OCI-LY3 (cell line): ENCODE results near the gene PTCRA.

Experiments used
- H2AFZ ChIP-seq: fragments of 200-600, 300-600 bp; shearing (Covaris generic); 2 replicates; pipeline ENCODE4 v1.6.0; 2014; ENCODE audit warnings: antibody characterized with exemption, low read depth, low read length
- H3K27ac ChIP-seq: fragments of 200-600, 300-600 bp; sonication (generic); 2 replicates; pipeline ENCODE4 v1.5.1; 2014; ENCODE audit warnings: mild to moderate bottlenecking, low read length, moderate library complexity, mixed read lengths
- H3K27me3 ChIP-seq: fragments of 200-600, 300-600 bp; sonication (generic); 2 replicates; pipeline ENCODE4 v1.6.1; 2014; ENCODE audit warnings: low read depth, low read length, mixed read lengths
- H3K36me3 ChIP-seq: fragments of 200-600, 300-600 bp; sonication (generic); replicated peaks from 2 replicates; pipeline ENCODE3; 2014; ENCODE audit warnings: low read depth, low read length, mixed read lengths
- H3K4me1 ChIP-seq: fragments of 300-600, 200-600 bp; sonication (generic); 2 replicates; pipeline ENCODE4 v1.6.1; 2014; ENCODE audit warnings: low read length, mixed read lengths
- H3K4me2 ChIP-seq: fragments of 200-600, 300-600 bp; sonication (generic); 2 replicates; pipeline ENCODE4 v1.6.1; 2014; ENCODE audit warnings: low read length, mixed read lengths
- H3K4me3 ChIP-seq: fragments of 300-600, 200-600 bp; sonication (generic); 2 replicates; pipeline ENCODE4 v1.5.1; 2014; ENCODE audit warnings: antibody characterized with exemption, mild to moderate bottlenecking, low read length, moderate library complexity
- H3K79me2 ChIP-seq: fragments of 300-600, 200-600 bp; shearing (Covaris generic); 2 replicates; pipeline ENCODE4 v1.6.1; 2014; ENCODE audit warnings: mild to moderate bottlenecking, low read length, mixed read lengths
- H3K9ac ChIP-seq: fragments of 300-600, 200-600 bp; shearing (Covaris generic); 2 replicates; pipeline ENCODE4 v1.6.0; 2014; ENCODE audit warnings: mild to moderate bottlenecking, low read length, moderate library complexity
- H3K9me3 ChIP-seq: fragments of 200-600, 300-600 bp; shearing (Covaris generic); 2 replicates; pipeline ENCODE4 v1.6.1; 2014; ENCODE audit warnings: low read length, mixed read lengths; ENCODE audit not compliant: insufficient read depth
- H4K20me1 ChIP-seq: fragments of 200-600, 300-600 bp; sonication (generic); 2 replicates; pipeline ENCODE4 v1.6.1; 2016; ENCODE audit warnings: low read length, mixed read lengths; ENCODE audit not compliant: insufficient read depth
- CTCF ChIP-seq: fragments of 200-600, 300-600 bp; sonication (generic); IDR thresholded peaks from 2 replicates; pipeline ENCODE4 v1.5.1; 2014; ENCODE audit warnings: antibody characterized with exemption, low read length, low read depth
- EZH2phosphoT487 ChIP-seq: fragments of 200-600 bp; shearing (Covaris generic); IDR thresholded peaks from 2 replicates; pipeline ENCODE4 v1.6.1; 2018; ENCODE audit warnings: antibody characterized with exemption, mixed run types, low read depth

Gene PTCRA

GRCh38 chr6:42925248-42925857 is 9.5 kb downstream of the PTCRA start:
- H3K9ac ChIP-seq: no peak overlapping the region
- no peak for TF ChIP-seq CTCF
- no peak for TF ChIP-seq EZH2phosphoT487
- peaks cover under 1% of the 10 kb centered on the region for H3K36me3 ChIP-seq
- no peak overlapping the region for H3K27ac ChIP-seq
- H3K9me3 ChIP-seq: no peaks in the 10 kb centered on the region
- H3K27me3 ChIP-seq: no peaks in the 10 kb centered on the region
- H3K4me3 ChIP-seq: no peak overlapping the region
- H4K20me1 ChIP-seq: peaks cover 2% of the 10 kb centered on the region; the same call in 1 of the 2 replicates
- H3K4me1 ChIP-seq: peaks cover 2% of the 10 kb centered on the region; the same call in 1 of the 2 replicates
- H2AFZ ChIP-seq: no peak overlapping the region
- peaks cover 3% of the 10 kb centered on the region for H3K79me2 ChIP-seq
- no peak overlapping the region for H3K4me2 ChIP-seq

GRCh38 chr6:42928986-42929820 is 13.3 kb downstream of the PTCRA start, which contains the start of gene CNPY3:
Gene CNPY3 (plus strand): TSS chr6:42929480. CDS start chr6:42929571, 91 bp downstream.
- H2AFZ ChIP-seq: peak within 1 kb of the TSS; percentile 16
- H3K27ac ChIP-seq: peak within 1 kb of the TSS; percentile 95
- H3K4me2 ChIP-seq: peak within 1 kb of the TSS; percentile 93

DNA sequence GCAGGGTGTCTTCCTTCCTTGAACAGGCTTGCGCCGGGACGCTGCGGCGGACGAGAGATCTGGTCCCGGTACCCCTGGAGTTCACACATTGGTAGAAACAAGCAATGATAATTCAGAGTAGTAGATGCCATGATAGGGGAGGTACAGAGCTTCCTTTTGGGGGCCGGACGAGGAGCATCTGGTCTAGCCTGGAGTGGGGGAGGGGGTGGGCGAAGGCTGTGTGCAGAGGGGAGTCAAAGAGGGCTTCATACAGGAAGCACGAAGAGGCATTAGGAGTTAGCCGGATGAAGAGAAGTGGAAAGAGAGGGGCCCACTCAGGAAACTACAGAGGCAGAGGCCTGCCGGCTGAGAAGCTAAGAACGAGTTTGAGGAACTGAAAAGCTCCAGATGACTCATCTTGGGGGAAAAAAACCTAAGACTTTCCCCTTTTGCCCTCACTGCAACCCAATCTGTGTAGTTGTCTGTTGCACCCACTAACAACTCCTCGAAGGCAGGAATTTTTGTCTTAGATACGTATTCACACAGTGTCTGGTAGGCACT is 14.0 kb downstream of the PTCRA start:
- H2AFZ ChIP-seq: no peak overlapping the region
- TF ChIP-seq CTCF (no peak), EZH2phosphoT487 (no peak)

More at GRCh38 chr6:42928986-42929820, 13.3 kb downstream of the PTCRA start, which contains the start of gene CNPY3:
- Histone ChIP-seq H3K79me2 (peaks cover 41% of the 10 kb centered on the region), H3K9ac (peak within 1 kb of the TSS; percentile 97), H3K9me3 (no peaks in the 10 kb centered on the region), H3K27me3 (no peaks in the 10 kb centered on the region), H3K4me3 (peak within 1 kb of the TSS; percentile 86), H4K20me1 (peaks cover 38% of the 10 kb centered on the region), H3K36me3 (peaks cover 34% of the 10 kb centered on the region), H3K4me1 (peaks cover 39% of the 10 kb centered on the region)
- no peak for TF ChIP-seq CTCF
- TF ChIP-seq EZH2phosphoT487: no peak

GRCh38 chr6:42932412-42932811 is 16.6 kb downstream of the PTCRA start:
- no peak overlapping the region for H3K27ac ChIP-seq
- peak overlapping the region; percentile 33 for H3K4me3 ChIP-seq
- H3K9ac ChIP-seq: peak overlapping the region; percentile 14; the same call in 1 of the 2 replicates
- no peaks in the 10 kb centered on the region for H3K27me3 ChIP-seq
- H3K4me1 ChIP-seq: peaks cover 64% of the 10 kb centered on the region
- peak overlapping the region; percentile 49 for H3K4me2 ChIP-seq
- peaks cover 73% of the 10 kb centered on the region for H3K79me2 ChIP-seq
- H3K36me3 ChIP-seq: peaks cover 60% of the 10 kb centered on the region
- H2AFZ ChIP-seq: no peak overlapping the region
- no peaks in the 10 kb centered on the region for H3K9me3 ChIP-seq
- peaks cover 67% of the 10 kb centered on the region for H4K20me1 ChIP-seq
- TF ChIP-seq EZH2phosphoT487 (no peak), CTCF (no peak)

More for the DNA sequence above, 14.0 kb downstream of the PTCRA start:
- Histone ChIP-seq H4K20me1 (peaks cover 44% of the 10 kb centered on the region), H3K4me2 (peak overlapping the region; percentile 93), H3K4me1 (peaks cover 46% of the 10 kb centered on the region), H3K36me3 (peaks cover 40% of the 10 kb centered on the region), H3K27me3 (no peaks in the 10 kb centered on the region), H3K9me3 (no peaks in the 10 kb centered on the region), H3K9ac (peak overlapping the region; percentile 97), H3K27ac (peak overlapping the region; percentile 95), H3K4me3 (peak overlapping the region; percentile 86), H3K79me2 (peaks cover 48% of the 10 kb centered on the region)
